Measurements from ENCODE around the gene MTNR1B. TPM values are rescaled to one million over a fixed set of nuclear protein-coding genes. Genes with fewer than 3 reads are reported as not detected.

The MTNR1B gene
- total and polyA plus RNA-seq, 4 donors: not detected

DNA sequence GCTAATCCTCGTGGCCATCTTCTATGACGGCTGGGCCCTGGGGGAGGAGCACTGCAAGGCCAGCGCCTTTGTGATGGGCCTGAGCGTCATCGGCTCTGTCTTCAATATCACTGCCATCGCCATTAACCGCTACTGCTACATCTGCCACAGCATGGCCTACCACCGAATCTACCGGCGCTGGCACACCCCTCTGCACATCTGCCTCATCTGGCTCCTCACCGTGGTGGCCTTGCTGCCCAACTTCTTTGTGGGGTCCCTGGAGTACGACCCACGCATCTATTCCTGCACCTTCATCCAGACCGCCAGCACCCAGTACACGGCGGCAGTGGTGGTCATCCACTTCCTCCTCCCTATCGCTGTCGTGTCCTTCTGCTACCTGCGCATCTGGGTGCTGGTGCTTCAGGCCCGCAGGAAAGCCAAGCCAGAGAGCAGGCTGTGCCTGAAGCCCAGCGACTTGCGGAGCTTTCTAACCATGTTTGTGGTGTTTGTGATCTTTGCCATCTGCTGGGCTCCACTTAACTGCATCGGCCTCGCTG, 12.1 kb downstream of the MTNR1B start:
- Histone ChIP-seq H3K27ac (ENCODE audit: low read depth in 1 of 2, low read length in 2 of 2) (no peak overlapping the region), H3K4me1 (ENCODE audit: control insufficient read depth in 4 of 4, insufficient read depth in 4 of 4, low read length in 3 of 4) (no peaks in the 10 kb centered on the region), H3K4me3 (ENCODE audit: low read depth in 1 of 3, low read length in 3 of 3) (no peak overlapping the region), H3K9ac (ENCODE audit: low read depth in 1 of 2, low read length in 2 of 2) (no peak overlapping the region), H3K36me3 (ENCODE audit: control insufficient read depth in 4 of 4, insufficient read depth in 3 of 4, low read depth in 1 of 4, low read length in 3 of 4) (no peaks in the 10 kb centered on the region), H3K9me3 (ENCODE audit: control insufficient read depth in 4 of 4, low read length in 3 of 4) (no peaks in the 10 kb centered on the region), H3K27me3 (ENCODE audit: control insufficient read depth in 4 of 4, insufficient read depth in 4 of 4, low read length in 3 of 4) (no peaks in the 10 kb centered on the region)
- TF ChIP-seq JUND (IDR thresholded peaks at IDR 0.05) (no peak), HNF4G (IDR thresholded peaks at IDR 0.05) (no peak), EGR1 (IDR thresholded peaks at IDR 0.05; ENCODE audit: low read depth in 2 of 2) (no peak), YY1 (IDR thresholded peaks at IDR 0.05) (no peak), RAD21 (IDR thresholded peaks at IDR 0.05) (no peak), TAF1 (conservative IDR thresholded peaks at IDR 0.05) (no peak), SP1 (IDR thresholded peaks at IDR 0.05) (no peak), NR2F2 (IDR thresholded peaks at IDR 0.05) (no peak), HNF4A (conservative IDR thresholded peaks at IDR 0.05) (no peak), FOXA1 (IDR thresholded peaks at IDR 0.05) (no peak), RXRA (IDR thresholded peaks at IDR 0.05) (no peak), FOXA2 (IDR thresholded peaks at IDR 0.05) (no peak)
- TF ChIP-seq, protein P1, sequence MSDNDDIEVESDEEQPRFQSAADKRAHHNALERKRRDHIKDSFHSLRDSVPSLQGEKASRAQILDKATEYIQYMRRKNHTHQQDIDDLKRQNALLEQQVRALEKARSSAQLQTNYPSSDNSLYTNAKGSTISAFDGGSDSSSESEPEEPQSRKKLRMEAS (IDR thresholded peaks at IDR 0.05): no peak
- TF ChIP-seq, protein P2, sequence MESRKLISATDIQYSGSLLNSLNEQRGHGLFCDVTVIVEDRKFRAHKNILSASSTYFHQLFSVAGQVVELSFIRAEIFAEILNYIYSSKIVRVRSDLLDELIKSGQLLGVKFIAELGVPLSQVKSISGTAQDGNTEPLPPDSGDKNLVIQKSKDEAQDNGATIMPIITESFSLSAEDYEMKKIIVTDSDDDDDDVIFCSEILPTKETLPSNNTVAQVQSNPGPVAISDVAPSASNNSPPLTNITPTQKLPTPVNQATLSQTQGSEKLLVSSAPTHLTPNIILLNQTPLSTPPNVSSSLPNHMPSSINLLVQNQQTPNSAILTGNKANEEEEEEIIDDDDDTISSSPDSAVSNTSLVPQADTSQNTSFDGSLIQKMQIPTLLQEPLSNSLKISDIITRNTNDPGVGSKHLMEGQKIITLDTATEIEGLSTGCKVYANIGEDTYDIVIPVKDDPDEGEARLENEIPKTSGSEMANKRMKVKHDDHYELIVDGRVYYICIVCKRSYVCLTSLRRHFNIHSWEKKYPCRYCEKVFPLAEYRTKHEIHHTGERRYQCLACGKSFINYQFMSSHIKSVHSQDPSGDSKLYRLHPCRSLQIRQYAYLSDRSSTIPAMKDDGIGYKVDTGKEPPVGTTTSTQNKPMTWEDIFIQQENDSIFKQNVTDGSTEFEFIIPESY (IDR thresholded peaks at IDR 0.05): no peak
- TF ChIP-seq, protein P3, sequence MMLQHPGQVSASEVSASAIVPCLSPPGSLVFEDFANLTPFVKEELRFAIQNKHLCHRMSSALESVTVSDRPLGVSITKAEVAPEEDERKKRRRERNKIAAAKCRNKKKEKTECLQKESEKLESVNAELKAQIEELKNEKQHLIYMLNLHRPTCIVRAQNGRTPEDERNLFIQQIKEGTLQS (IDR thresholded peaks at IDR 0.05): no peak
- TF ChIP-seq, protein P4, sequence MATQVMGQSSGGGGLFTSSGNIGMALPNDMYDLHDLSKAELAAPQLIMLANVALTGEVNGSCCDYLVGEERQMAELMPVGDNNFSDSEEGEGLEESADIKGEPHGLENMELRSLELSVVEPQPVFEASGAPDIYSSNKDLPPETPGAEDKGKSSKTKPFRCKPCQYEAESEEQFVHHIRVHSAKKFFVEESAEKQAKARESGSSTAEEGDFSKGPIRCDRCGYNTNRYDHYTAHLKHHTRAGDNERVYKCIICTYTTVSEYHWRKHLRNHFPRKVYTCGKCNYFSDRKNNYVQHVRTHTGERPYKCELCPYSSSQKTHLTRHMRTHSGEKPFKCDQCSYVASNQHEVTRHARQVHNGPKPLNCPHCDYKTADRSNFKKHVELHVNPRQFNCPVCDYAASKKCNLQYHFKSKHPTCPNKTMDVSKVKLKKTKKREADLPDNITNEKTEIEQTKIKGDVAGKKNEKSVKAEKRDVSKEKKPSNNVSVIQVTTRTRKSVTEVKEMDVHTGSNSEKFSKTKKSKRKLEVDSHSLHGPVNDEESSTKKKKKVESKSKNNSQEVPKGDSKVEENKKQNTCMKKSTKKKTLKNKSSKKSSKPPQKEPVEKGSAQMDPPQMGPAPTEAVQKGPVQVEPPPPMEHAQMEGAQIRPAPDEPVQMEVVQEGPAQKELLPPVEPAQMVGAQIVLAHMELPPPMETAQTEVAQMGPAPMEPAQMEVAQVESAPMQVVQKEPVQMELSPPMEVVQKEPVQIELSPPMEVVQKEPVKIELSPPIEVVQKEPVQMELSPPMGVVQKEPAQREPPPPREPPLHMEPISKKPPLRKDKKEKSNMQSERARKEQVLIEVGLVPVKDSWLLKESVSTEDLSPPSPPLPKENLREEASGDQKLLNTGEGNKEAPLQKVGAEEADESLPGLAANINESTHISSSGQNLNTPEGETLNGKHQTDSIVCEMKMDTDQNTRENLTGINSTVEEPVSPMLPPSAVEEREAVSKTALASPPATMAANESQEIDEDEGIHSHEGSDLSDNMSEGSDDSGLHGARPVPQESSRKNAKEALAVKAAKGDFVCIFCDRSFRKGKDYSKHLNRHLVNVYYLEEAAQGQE (IDR thresholded peaks at IDR 0.05): no peak
- TF ChIP-seq, protein P5, sequence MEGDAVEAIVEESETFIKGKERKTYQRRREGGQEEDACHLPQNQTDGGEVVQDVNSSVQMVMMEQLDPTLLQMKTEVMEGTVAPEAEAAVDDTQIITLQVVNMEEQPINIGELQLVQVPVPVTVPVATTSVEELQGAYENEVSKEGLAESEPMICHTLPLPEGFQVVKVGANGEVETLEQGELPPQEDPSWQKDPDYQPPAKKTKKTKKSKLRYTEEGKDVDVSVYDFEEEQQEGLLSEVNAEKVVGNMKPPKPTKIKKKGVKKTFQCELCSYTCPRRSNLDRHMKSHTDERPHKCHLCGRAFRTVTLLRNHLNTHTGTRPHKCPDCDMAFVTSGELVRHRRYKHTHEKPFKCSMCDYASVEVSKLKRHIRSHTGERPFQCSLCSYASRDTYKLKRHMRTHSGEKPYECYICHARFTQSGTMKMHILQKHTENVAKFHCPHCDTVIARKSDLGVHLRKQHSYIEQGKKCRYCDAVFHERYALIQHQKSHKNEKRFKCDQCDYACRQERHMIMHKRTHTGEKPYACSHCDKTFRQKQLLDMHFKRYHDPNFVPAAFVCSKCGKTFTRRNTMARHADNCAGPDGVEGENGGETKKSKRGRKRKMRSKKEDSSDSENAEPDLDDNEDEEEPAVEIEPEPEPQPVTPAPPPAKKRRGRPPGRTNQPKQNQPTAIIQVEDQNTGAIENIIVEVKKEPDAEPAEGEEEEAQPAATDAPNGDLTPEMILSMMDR (IDR thresholded peaks at IDR 0.05; ENCODE audit: low read depth, low read length, missing input control): no peak
- no peak for DNase-seq (ENCODE audit: low spot score)
- 96% methylated on average over 24 of the region's 24 CpGs for WGBS

All from liver (tissue), 9 donors.